GM12878 (cell line): ENCODE results near the gene TRIM28. TPM values are rescaled to one million over a fixed set of nuclear protein-coding genes. Genes with fewer than 3 reads are reported as not detected.

ENCODE experiments used
- BCL11A ChIP-seq: IDR thresholded peaks from 2 replicates; pipeline ENCODE4 v1.6.1; 2011; ENCODE audit warnings: low read depth, low read length
- ETV6 ChIP-seq, 2 experiments: fragments of 450-650 bp in 1 of 2; IDR thresholded peaks in 1 of 2; conservative IDR thresholded peaks in 1 of 2; 2 replicates each; pipeline ENCODE4 v1.6.1; 2014; ENCODE audit warnings: antibody characterized with exemption in 1 of 2, borderline replicate concordance in 1 of 2, low read depth in 1 of 2, mild to moderate bottlenecking in 1 of 2, moderate library complexity in 1 of 2
- NFYB ChIP-seq: IDR thresholded peaks from 2 replicates; pipeline ENCODE4 v1.6.1; 2011; ENCODE audit warnings: low read depth, mild to moderate bottlenecking, low read length, improper control_type of control experiment, moderate library complexity; ENCODE audit not compliant: insufficient read depth
- NRF1 ChIP-seq: conservative IDR thresholded peaks from 2 replicates; pipeline ENCODE4 v1.6.1; 2011; ENCODE audit warnings: mild to moderate bottlenecking, low read depth, low read length, improper control_type of control experiment
- PML ChIP-seq: IDR thresholded peaks from 2 replicates; pipeline ENCODE4 v1.6.1; 2012; ENCODE audit warnings: low read length, inconsistent platforms
- SMAD5 ChIP-seq: IDR thresholded peaks from 2 replicates; pipeline ENCODE4 v1.6.1; 2016; ENCODE audit warnings: antibody characterized with exemption, low read depth
- SMC3 ChIP-seq: IDR thresholded peaks from 2 replicates; pipeline ENCODE4 v1.6.1; 2011; ENCODE audit warnings: low read length, improper control_type of control experiment, borderline replicate concordance
- SP1 ChIP-seq: IDR thresholded peaks from one replicate; pipeline ENCODE4 v1.6.1; 2011; ENCODE audit warnings: low read depth, low read length
- SREBF1 ChIP-seq: IDR thresholded peaks from 2 replicates; pipeline ENCODE4 v1.6.1; 2012; ENCODE audit warnings: mild to moderate bottlenecking, low read length
- TCF12 ChIP-seq: IDR thresholded peaks from 2 replicates; pipeline ENCODE4 v1.6.1; 2011; ENCODE audit warnings: low read depth, mild to moderate bottlenecking, low read length
- TCF3 ChIP-seq: IDR thresholded peaks from 2 replicates; pipeline ENCODE4 v1.6.1; 2012; ENCODE audit warnings: low read depth, mild to moderate bottlenecking, low read length, borderline replicate concordance; ENCODE audit not compliant: insufficient read depth
- WRNIP1 ChIP-seq: IDR thresholded peaks from 2 replicates; pipeline ENCODE4 v1.6.1; 2011; ENCODE audit warnings: low read depth, low read length, improper control_type of control experiment, borderline replicate concordance
- ZNF24 ChIP-seq: fragments of 450-650 bp; IDR thresholded peaks from 2 replicates; pipeline ENCODE4 v1.6.1; 2017; ENCODE audit warnings: antibody characterized with exemption, mild to moderate bottlenecking
- ZSCAN29 ChIP-seq: fragments of 450-650 bp; IDR thresholded peaks from 2 replicates; pipeline ENCODE4 v1.6.1; 2017; ENCODE audit warnings: mild to moderate bottlenecking, moderate library complexity
- polyA plus RNA-seq, 11 experiments: library from polyadenylated mRNA; depleted of rRNA in 4 of 11; unstranded in 6 of 11; stranded (reverse) in 5 of 11; fragments of >200 nt; fragmentation: Nextera tagmentation in 4 of 11; fragmentation: Illumina TruSeq in 1 of 11; extraction: Ambion mirVana in 4 of 11; extraction: Trizol in 1 of 11; gene quantifications; 1 replicate in 1 of 11; 2 replicates in 10 of 11; pipeline versions ENCODE4 v1.2.1 to v1.2.3, GENCODE V29; 2011 to 2016; ENCODE audit warnings: inconsistent platforms in 2 of 11, missing spikeins in 2 of 11, low read depth in 1 of 11
- total RNA-seq, 4 experiments: library from RNA; depleted of rRNA in 3 of 4; stranded (reverse); fragments of >200 nt in 3 of 4; fragmentation: Illumina TruSeq in 1 of 4; extraction: Trizol in 1 of 4; gene quantifications; 2 replicates each; pipeline versions ENCODE4 v1.2.1 to v1.2.3, GENCODE V29; 2013 to 2021
- TF ChIP-seq, protein P1 (sequence below): fragments of 450-650 bp; IDR thresholded peaks from 2 replicates; pipeline ENCODE4 v1.6.1; 2016; ENCODE audit warnings: mild to moderate bottlenecking, moderate library complexity, borderline replicate concordance
- TF ChIP-seq, protein P2 (sequence below): fragments of 450-650 bp; IDR thresholded peaks from 2 replicates; pipeline ENCODE4 v1.6.1; 2016; ENCODE audit warnings: mild to moderate bottlenecking
- TF ChIP-seq, protein P3 (sequence below): IDR thresholded peaks from 2 replicates; pipeline ENCODE4 v1.6.1; 2012; ENCODE audit warnings: low read depth, low read length, improper control_type of control experiment
- TF ChIP-seq, protein P4 (sequence below): fragments of 150-350 bp; IDR thresholded peaks from 2 replicates; pipeline ENCODE4 v1.6.1; 2016; ENCODE audit warnings: low read depth, low read length
- TF ChIP-seq, protein P5 (sequence below): IDR thresholded peaks from 2 replicates; pipeline ENCODE4 v1.6.1; 2011; ENCODE audit warnings: borderline replicate concordance, low read depth, mild to moderate bottlenecking, moderate library complexity, mixed read lengths, low read length; ENCODE audit not compliant: insufficient read depth; ENCODE audit errors: extremely low read length

The TRIM28 gene
- total and polyA plus RNA-seq, 10 of the 15 experiments (the other 5 are each of a cell fraction or from before 2014, with no cell fraction given), result 5.0 to 650 (median 296) TPM

DNA sequence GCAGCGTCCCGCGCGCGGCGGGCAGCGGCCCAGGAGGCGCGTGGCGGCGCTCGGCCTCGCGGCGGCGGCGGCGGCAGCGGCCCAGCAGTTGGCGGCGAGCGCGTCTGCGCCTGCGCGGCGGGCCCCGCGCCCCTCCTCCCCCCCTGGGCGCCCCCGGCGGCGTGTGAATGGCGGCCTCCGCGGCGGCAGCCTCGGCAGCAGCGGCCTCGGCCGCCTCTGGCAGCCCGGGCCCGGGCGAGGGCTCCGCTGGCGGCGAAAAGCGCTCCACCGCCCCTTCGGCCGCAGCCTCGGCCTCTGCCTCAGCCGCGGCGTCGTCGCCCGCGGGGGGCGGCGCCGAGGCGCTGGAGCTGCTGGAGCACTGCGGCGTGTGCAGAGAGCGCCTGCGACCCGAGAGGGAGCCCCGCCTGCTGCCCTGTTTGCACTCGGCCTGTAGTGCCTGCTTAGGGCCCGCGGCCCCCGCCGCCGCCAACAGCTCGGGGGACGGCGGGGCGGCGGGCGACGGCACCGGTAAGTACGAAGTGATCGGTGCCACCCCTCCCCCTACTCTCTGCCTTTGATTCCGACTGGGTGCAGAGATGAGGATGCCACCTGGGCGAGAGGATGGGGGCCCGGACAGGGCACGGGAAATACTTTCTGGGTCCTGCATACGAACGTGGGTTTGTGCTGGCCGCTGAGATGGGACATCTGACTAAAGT is 874 bp downstream of the TRIM28 start (continued):
- TF ChIP-seq PML (no peak), BCL11A (no peak), TCF12 (no peak), ZSCAN29 (0 out of 2 replicates have a peak, but pooled peaks have one; percentile 35), SP1 (no peak), ETV6 (conservative IDR thresholded peaks at IDR 0.05 in 1 of 2, IDR thresholded peaks at IDR 0.05 in 1 of 2; ENCODE audit: borderline replicate concordance in 1 of 2, low read depth in 1 of 2) (no peak), NRF1 (no peak; the same call in 1 of the 2 replicates), SMC3 (no peak), WRNIP1 (no peak), SMAD5 (no peak), NFYB (no peak), SREBF1 (no peak), ZNF24 (no peak), TCF3 (no peak)
- TF ChIP-seq, protein P1, sequence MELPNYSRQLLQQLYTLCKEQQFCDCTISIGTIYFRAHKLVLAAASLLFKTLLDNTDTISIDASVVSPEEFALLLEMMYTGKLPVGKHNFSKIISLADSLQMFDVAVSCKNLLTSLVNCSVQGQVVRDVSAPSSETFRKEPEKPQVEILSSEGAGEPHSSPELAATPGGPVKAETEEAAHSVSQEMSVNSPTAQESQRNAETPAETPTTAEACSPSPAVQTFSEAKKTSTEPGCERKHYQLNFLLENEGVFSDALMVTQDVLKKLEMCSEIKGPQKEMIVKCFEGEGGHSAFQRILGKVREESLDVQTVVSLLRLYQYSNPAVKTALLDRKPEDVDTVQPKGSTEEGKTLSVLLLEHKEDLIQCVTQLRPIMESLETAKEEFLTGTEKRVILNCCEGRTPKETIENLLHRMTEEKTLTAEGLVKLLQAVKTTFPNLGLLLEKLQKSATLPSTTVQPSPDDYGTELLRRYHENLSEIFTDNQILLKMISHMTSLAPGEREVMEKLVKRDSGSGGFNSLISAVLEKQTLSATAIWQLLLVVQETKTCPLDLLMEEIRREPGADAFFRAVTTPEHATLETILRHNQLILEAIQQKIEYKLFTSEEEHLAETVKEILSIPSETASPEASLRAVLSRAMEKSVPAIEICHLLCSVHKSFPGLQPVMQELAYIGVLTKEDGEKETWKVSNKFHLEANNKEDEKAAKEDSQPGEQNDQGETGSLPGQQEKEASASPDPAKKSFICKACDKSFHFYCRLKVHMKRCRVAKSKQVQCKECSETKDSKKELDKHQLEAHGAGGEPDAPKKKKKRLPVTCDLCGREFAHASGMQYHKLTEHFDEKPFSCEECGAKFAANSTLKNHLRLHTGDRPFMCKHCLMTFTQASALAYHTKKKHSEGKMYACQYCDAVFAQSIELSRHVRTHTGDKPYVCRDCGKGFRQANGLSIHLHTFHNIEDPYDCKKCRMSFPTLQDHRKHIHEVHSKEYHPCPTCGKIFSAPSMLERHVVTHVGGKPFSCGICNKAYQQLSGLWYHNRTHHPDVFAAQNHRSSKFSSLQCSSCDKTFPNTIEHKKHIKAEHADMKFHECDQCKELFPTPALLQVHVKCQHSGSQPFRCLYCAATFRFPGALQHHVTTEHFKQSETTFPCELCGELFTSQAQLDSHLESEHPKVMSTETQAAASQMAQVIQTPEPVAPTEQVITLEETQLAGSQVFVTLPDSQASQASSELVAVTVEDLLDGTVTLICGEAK, result no peak
- TF ChIP-seq, protein P2, sequence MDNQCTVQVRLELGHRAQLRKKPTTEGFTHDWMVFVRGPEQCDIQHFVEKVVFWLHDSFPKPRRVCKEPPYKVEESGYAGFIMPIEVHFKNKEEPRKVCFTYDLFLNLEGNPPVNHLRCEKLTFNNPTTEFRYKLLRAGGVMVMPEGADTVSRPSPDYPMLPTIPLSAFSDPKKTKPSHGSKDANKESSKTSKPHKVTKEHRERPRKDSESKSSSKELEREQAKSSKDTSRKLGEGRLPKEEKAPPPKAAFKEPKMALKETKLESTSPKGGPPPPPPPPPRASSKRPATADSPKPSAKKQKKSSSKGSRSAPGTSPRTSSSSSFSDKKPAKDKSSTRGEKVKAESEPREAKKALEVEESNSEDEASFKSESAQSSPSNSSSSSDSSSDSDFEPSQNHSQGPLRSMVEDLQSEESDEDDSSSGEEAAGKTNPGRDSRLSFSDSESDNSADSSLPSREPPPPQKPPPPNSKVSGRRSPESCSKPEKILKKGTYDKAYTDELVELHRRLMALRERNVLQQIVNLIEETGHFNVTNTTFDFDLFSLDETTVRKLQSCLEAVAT, result no peak
- TF ChIP-seq, protein P3, sequence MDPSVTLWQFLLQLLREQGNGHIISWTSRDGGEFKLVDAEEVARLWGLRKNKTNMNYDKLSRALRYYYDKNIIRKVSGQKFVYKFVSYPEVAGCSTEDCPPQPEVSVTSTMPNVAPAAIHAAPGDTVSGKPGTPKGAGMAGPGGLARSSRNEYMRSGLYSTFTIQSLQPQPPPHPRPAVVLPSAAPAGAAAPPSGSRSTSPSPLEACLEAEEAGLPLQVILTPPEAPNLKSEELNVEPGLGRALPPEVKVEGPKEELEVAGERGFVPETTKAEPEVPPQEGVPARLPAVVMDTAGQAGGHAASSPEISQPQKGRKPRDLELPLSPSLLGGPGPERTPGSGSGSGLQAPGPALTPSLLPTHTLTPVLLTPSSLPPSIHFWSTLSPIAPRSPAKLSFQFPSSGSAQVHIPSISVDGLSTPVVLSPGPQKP, result no peak
- TF ChIP-seq, protein P4, sequence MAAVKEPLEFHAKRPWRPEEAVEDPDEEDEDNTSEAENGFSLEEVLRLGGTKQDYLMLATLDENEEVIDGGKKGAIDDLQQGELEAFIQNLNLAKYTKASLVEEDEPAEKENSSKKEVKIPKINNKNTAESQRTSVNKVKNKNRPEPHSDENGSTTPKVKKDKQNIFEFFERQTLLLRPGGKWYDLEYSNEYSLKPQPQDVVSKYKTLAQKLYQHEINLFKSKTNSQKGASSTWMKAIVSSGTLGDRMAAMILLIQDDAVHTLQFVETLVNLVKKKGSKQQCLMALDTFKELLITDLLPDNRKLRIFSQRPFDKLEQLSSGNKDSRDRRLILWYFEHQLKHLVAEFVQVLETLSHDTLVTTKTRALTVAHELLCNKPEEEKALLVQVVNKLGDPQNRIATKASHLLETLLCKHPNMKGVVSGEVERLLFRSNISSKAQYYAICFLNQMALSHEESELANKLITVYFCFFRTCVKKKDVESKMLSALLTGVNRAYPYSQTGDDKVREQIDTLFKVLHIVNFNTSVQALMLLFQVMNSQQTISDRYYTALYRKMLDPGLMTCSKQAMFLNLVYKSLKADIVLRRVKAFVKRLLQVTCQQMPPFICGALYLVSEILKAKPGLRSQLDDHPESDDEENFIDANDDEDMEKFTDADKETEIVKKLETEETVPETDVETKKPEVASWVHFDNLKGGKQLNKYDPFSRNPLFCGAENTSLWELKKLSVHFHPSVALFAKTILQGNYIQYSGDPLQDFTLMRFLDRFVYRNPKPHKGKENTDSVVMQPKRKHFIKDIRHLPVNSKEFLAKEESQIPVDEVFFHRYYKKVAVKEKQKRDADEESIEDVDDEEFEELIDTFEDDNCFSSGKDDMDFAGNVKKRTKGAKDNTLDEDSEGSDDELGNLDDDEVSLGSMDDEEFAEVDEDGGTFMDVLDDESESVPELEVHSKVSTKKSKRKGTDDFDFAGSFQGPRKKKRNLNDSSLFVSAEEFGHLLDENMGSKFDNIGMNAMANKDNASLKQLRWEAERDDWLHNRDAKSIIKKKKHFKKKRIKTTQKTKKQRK, result no peak
- TF ChIP-seq, protein P5, sequence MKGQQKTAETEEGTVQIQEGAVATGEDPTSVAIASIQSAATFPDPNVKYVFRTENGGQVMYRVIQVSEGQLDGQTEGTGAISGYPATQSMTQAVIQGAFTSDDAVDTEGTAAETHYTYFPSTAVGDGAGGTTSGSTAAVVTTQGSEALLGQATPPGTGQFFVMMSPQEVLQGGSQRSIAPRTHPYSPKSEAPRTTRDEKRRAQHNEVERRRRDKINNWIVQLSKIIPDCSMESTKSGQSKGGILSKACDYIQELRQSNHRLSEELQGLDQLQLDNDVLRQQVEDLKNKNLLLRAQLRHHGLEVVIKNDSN, result no peak
